Limb (tissue), 2 donors: ENCODE measurements around the gene MRPS2.
A peak's percentile ranks its signal among the peaks of the same experiment; 100 is the strongest.
"Not testable (repeated sequence)": the region's sequence is repeated elsewhere in the genome, so short reads cannot be mapped to it uniquely, and the experiment has no call there.

Experiments
- DNase-seq, 2 donors: peaks; one replicate each; pipeline ENCODE4 v3.0.0-alpha.2; 2016; ENCODE audit errors: extremely low spot score in 2 of 2

MRPS2 gene

DNA sequence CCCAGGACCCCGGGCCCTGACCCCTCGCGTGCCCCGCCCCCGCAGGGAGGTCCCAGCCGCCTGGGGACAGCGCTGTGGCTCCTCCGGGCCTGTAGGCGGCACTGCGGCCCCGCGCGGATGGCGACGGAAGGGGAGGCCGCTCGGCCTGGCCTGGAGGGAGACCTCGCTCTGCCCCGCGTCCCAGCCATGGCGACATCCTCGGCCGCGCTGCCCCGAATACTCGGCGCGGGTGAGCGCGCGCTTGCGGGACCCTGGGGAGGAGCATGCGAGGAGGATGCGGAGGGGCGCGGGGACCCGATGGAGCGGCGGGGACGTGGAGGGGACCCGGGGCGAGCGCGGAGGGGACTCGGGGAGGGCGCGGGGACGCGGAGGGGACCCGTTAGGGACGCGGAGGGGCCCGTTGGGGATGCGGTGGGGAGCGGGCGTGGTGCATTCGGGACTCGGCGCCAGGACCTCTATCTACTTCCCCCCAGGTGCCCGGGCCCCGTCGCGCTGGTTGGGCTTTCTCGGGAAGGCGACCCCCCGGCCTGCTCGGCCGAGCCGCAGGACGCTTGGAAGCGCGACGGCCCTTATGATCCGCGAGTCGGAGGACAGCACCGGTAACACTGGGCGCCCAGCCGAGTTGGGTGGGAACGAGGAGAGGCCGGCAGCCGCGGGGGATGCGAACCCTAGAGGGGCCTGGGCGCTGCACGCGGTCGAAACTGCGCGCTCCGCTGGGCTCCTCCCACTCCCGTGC lies at the start of gene MRPS2:
TSS of gene MRPS2 (plus strand) at position 158 of the 736 bp plus-strand sequence. CDS start at position 187, 29 bp downstream.
- DNase-seq = peak; percentile 90 to 91

DNA sequence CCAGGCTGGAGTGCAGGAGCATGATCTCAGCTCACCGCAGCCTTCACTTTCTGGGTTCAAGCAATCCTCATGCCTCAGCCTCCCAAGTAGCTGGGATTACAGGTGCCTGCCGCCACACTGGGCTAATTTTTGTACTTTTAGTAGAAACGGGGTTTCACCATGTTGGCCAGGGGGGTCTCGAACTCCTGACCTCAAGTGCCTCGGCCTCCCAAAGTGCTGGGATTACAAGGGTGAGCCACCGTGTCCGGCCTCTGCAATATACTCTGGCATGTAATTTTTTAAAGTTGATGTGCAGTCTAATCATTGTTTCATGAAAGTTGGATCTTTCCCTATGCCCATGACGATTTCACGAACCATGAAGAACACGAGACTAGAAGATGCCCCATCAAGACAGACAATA lies 49.5 kb upstream of the MRPS2 start:
- DNase-seq = no peak

DNA sequence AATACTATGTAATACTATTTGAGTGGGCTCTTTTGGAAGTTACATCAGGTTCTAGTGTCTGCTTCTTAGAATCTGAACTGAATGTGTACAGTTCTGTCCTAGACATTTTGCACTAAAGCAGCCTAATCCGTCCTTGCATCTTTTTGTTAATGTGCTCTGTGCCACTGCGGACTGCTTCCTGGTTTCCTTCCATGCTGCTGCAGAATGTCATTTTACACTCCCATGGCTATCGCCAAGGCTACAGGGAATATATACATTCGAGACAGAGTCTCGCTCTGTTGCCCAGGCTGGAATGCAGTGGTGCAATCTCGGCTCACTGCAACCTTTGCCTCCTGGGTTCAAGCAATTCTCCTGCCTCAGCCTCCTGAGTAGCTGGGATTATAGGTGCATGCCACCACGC lies 48.6 kb upstream of the MRPS2 start:
- not testable (repeated sequence) for DNase-seq

DNA sequence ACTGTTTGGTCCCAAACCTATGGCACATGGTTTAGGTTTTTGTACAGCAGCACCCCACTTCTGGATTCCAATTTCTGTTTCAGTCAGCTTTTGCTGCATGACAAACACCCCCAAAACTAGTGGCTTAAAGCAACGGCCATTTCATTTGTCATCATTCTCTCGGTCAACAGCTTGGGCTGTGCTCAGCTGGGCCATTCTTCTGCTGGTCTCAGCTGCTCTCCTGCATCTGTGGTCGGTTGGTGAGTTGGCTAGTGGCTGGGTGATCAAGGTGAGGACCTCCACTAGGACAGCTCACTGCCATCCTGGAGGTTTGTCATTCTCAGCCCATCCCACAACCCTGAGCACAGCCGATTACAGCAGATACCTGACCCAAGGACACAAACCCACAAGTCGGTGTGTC lies 45.7 kb upstream of the MRPS2 start:
- DNase-seq = no peak

DNA sequence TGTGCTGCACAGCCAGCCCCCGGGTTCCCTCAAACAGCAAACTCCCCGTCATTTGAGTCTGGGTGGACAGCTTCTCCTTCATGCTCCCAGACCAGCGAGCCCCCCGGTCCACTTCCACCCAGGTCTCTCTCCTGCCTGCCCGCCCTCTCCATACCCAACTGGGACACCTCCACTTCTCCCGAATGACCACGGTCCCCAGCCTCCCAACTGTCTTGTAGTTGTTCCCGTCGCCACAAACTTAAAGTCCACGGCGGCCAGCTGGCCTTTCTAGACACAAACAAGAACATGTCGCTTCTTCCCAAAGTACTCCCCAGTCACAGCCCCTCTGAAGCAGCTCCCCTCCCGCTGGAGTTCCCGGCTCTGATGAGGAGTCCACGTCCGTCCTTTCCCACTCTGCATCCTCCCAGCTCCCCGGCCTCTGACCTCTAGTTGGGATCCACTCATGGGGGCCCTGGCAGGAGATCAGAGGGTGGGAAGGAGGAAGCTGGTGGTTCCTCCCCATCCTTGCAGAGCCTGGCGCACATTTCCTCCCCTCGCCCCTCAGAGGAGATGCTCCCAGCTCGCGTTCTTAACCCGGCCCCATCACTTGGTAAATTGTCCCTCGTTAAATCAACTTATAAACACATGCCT lies 45.0 kb upstream of the MRPS2 start:
- DNase-seq = no peak

DNA sequence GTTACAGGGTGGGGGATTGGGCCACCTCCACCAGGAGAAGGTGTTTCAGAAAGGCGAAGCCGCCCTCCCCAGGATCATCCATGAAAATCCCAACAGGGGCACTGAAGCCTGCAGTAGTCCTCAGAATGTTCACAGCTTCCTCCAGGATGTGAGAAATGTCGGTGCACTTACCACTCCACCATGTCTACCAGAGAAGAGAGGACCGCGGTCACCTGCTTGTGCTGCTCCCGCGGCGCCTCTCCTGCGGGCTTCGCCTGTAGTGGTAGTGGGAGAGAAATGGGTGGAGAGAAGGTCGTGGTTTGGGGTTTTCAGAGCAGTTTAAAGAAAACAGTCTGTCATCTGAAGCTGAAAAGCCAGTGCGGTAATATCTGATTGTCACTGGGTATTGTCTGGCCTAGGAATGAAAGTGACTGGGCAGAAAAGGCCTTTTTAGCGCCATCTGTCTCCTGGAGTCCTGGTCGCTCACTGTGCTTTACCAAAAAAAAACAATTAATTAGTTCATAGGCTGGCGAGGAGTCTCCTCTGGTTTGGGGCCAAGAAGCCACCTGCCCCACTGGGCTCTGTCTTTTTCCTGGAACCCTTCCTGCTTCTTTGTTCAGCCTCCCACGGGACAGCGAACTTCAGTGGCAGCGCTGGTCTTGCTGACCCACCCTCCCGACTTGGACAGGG lies 43.9 kb upstream of the MRPS2 start:
- no peak for DNase-seq

DNA sequence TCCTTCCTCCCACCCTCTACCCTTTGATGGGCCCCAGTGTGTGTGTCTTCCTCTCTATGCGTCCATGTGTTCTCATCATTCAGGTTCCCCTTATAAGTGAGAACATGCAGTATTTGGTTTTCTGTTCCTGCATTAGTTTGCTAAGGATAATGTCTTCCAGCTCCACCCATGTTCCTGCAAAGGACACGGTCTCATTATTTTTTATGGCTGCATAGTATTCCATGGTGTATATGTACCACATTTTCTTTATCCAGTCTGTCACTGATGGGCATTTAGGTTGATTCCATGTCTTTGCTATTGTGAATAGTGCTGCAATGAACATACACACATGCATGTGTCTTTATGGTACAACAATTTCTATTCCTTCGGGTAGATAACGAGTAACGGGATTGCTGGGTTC lies 42.0 kb upstream of the MRPS2 start:
- DNase-seq = not testable (repeated sequence)

DNA sequence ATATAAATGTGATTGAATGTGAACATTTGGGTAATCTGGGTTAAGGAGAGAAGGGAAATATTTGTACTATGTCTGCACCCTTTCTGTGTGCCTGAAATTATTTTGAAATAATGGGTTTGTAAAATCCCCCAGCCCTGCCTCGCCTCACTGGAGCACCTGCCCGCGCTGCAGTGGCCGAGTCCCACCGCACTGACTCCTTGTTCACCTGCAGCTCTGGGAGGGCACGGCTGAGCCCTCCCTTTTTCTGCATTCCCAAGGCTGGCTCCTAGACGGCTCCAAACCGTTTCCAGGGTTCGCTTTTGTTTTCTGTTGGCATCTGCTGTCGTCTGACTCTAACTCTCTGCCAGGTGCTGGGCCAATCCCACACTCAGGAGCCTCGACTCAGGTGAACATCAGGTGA lies 38.5 kb upstream of the MRPS2 start:
- no peak for DNase-seq

DNA sequence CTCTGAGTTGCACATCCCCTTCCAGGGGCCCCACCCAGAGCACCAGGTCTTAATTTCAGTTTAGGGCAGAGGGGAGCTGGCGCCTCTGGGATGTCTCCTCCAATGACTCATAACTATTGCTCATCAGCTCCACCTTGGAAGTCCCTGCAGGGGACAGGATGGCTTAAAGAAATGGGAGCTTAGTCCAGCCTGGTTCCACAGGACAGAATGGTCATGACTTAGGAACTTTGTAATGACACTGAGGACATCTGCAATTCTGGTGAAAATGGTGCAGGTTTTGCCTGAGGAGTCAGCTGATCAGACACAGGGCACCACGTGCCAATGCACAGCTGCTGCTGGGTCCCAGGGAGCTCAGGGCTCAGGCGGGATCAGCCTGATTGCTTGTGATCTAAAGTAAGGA lies 37.3 kb upstream of the MRPS2 start:
- DNase-seq = no peak

DNA sequence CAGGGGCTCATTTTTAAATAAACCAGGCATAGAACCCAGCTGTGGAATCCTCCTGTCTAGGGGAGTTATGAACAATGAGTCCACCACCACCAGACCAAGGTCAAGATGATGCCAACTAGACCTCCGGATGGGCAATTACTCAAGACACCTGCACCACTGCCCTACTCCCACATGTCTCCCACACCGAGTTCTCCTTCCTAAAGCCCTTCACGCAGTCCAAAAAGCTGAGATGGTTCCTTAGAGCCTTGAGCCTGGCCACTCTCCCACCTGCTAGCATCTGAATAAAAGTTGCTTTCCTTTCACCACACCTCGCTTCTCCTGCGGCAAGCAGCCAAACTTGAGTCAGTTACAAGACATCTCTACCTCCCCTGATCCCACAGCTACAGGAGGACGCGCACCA lies 36.3 kb upstream of the MRPS2 start:
- DNase-seq = no peak

DNA sequence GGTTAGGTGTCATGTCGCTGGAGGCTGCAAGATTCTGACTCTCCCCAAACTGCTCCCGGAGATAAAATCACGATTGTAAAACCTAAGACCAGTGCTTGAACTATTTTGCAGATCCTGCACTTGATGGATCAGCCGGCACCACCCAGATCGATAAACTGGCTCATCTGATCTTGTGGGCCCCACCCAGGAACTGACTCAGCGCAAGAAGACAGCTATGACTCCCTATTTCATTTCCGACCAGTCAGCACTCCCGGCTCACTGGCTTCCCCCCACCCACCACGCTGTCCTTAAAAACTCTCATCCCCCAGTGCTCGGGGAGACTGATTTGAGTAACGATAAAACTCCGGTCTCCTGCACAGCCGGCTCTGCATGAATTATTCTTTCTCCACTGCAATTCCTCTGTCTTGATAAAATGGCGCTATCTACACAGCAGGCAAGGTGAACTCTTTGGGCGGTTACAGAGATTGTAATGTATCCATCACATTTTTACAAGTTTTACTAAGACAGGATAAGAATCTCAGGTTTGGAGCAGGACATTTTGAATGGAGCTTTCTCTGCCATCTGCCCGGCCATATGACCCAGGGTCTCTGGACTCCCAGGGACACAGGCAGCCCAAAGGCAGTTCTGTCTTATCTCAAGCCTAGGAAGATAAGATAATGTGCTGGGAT lies 31.5 kb upstream of the MRPS2 start:
- DNase-seq = no peak

DNA sequence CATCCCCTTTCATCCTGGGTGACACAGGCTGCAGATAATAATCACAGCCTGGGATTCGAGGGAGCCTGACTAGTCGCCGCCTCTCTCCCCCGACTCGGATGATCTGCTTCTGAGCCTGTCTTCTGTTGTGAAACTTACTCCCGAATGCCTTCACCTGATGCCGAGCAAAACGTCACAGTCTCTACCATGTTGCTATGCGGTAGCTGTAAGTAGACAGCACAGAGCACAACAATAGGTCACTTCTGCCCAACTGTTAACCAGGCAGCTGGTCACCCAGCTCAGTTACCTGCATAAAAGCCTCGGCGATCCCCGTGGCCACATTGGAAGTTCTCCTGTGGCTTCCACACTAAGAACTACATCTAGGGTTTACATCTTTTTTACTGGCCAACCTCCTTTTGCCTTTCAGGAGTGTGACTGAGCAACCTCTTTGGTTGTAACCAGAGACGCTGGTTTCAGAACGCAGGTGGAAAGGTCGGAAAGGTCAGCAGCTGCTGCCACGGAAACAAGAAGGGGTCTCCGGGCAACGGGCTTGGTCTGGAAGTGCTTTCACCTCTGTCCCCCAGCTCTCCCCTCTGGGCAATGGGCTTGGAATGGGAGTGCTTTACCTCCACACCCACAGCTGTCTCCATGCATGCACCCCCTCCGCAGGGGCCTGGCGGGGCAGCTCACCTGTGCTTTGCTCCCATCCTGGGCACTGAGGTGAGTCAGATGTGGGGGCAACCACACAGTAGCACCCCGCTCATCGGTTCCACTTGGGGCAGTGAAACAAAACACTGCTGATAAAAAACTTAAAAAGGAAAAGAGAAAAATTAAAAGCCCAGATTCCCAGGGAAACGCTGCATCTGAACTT lies 28.5 kb upstream of the MRPS2 start:
- no peak for DNase-seq

DNA sequence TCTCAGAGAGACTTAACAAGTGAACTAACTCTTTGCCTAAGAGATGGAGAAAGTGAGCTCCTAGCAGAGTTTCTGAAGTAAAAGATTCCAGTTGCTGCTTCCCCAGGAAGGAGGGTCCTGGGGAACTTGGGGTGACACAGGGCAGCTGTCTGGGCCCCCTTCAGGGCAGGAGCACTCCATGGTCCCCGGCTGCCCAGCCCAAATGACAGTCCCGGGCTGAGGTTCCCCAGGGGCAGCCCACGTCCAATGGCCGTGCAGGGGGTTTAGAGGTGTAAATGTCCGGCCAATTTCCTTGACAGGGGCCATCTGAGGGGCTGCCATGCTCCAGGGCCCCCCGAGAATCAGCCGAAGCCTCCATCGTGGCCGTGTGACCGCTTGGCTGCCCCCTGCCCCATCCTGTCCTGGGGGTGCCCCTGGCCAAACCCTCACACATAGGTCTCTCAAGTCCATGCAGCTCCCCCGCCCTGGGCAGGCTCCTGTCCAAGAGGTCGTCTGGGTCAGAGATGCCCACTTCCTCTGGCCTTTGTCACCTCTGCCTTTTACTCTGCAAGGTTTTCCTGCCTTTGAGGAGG lies 26.4 kb upstream of the MRPS2 start:
- DNase-seq = no peak

DNA sequence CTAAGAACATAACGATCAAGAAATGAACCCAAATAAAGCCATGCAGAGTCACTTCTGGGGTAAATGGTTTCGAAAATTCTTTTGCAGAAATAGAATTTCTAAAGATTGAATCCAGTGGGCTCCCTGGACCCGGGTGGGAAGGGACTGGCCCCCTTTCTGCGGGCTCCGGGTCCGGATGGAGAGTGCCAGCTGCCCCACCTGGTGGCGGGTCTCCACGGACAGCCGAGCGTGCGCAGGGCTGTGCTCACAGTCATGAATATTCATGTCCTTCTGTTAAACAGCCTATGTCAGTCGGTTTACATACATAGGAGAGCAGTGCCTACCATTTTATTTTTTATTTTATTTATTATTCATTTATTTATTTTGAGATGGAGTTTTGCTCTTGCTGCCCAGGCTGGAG lies 25.6 kb upstream of the MRPS2 start:
- peak in 1 of 2 donors; percentile 59 for DNase-seq

DNA sequence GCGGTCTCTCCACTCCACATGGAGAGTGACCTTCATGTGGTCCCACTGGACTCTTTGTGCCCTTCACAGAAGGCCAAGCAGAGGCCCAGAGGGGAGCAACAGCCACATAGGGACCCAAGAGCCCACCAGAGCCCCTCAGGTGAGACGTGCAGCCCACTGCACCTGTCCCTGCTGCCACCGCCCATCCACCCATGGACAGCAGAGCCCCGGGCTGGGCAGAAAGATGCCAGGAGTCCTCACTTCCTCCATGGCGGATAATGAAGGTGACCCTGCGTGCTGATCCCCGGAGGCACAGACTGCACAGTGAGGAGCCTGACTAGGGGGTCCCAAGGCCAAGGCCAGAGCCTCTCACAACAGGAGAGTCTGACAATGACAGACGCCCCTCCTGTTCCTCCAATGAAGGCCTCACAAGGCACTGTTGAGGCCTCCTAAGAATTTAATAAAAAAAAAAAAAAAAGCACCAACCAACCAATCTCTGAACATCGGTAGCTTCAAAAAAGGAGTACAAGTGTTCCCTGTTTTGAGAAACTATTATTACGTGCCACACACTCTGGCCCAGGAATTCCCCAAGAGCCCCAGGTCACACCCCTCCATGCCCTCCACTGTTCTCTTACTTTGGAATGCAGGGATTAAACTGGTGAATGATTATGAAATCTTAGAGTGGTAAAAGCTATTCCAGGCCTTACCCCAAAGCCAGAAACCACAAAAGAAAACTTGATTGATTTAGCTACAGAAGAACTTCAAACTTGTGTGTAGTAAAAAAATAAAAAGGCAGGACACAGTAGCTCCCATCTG lies 23.7 kb upstream of the MRPS2 start:
- no peak for DNase-seq

DNA sequence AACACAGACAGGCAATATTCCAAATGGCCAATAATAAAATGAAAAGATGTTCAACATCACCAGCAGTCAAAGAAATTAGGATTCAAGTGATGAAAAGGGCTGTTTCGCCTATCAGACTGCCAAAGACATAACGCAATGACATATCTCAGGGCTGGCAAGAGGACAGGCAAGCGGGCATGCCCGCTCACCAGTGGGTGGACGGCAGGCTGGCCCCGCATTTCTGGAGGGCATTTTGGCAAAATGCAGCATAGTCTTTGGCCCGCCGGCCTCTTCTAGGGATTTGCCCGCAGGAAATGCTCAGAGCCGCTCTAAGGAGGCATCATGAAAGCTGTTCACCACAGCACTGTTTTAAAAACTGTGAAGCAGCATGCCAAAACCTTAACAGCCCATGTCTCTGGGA lies 22.3 kb upstream of the MRPS2 start:
- no peak for DNase-seq

DNA sequence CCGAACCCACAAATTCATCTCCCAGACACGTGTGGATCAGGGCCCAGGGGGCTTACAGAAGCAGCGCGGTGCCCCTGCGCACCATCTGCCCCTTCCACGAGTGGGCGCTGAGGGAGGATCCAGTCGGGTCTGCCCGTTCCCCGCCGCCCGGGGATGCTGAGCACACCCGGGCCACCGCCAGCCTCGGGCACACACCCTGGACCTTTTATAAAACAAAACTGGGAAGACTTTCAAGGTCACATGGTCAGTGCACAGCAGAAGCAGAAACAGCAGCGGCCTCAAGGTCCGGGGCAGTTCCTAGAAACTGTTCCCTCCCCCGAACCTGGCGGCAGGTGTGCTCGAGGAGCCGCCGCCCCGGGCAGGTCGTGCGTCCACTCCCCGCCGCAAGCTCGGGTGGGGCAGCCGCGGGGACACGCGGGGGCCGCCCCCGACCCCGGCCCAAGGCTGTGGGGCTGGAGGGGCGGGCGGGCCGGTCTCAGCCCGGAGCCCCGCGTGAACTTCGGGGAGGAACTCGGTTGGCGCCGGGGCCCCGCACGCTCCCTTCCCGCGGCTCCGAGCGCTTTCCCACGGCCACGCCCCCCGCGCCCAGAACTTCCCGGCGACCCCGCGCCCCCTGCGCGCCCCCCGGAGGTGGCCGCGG lies 21.5 kb upstream of the MRPS2 start:
- DNase-seq = peak in 1 of 2 donors; percentile 41

DNA sequence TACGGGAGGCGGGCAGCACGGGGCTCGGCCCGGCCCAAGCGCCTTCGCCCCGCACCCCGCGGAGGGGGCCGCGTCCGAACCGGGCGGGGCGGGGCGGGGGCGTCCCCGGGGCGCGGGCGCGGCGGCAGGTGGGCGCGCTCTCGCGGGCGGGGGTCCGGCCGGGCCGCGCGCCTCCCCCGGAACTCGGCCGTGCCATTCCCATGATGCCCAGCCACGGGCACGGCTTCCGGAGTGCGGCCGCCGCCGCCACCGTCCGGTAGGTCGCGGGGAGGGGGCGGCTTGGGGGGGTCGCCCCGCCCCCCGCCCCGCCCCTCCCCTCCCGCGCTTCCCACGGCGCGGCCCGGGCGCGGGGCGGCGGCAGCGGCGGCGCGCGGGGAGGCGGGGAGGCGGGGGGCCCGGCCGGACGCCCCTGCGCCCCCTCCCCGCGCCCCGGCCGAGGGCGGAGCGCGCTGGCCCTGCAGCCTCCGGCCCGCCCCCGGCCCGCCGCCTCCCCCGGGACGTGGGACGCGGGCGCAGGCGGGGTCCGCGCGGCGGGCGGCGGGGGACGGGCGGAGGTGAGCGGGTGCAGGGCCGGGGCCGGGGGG lies 20.9 kb upstream of the MRPS2 start, which contains the start of gene PPP1R26:
TSS of gene PPP1R26 (plus strand) at position 314 of the 584 bp plus-strand sequence. CDS start 4,729 bp downstream, outside the sequence.
- DNase-seq = peak in 1 of 2 donors; percentile 61
